Sciatic nerve (tissue), 2 donors: Measurements from ENCODE around the gene GANC. TPM values are rescaled to one million over a fixed set of nuclear protein-coding genes. Genes with fewer than 3 reads are reported as not detected.
"Not testable (repeated sequence)": the region's sequence is repeated elsewhere in the genome, so short reads cannot be mapped to it uniquely, and the experiment has no call there.

Experiments used
- ATAC-seq: fragments of 200-7000 bp; cut with Tn5 transposase; one replicate; pipeline ENCODE4 v1.9.1; 2020; ENCODE audit warnings: mild to moderate bottlenecking, moderate library complexity
- DNase-seq: peaks from one replicate; pipeline ENCODE4 v3.0.0-alpha.2; 2020; ENCODE audit warnings: low spot score
- intact Hi-C: fragments of 100-400 bp; cut with DNase I; formaldehyde crosslinking; loops from one replicate; pipeline ENCODE4 v1.14.2; 2022
- total RNA-seq: library from RNA; stranded (reverse); fragmentation: NEBNext Ultra II Directional; extraction: Animal tissue kit (Norgen Biotek cat#: 25700); gene quantifications from one replicate; pipeline ENCODE4 v1.2.1, GENCODE V29; 2021
- donor health status: DM: no; HTN: no; CAD: no.
- donor health status: DM: no; HTN: no; CAD: no.

GANC gene
- total RNA-seq, 1 donor from 2014 or later, result 57.6 TPM

DNA sequence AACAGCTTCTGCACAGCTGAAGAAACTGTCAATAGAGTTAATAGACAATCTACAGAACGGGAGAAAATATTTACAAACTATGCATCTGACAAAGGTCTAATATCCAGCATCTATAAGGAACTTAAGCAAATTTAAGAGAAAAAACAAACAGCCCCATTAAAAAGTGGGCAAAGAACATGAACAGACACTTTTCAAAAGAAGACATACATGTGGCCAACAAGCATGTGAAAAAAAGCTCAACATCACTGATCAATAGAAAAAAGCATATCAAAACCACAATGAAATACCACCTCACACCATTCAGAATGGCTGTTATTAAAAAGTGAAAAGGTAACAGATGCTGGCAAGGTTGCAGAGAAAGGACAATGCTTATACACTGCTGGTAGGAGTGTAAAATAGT lies 63.6 kb downstream of the GANC start:
- intact Hi-C loops, DNase-seq, ATAC-seq: not testable (repeated sequence)

- DNase-seq, intact Hi-C loops, ATAC-seq: not testable (repeated sequence)
Measured at GRCh38 chr15:42337104-42337503, 64.1 kb downstream of the GANC start.

GRCh38 chr15:42338500-42338899 lies 65.5 kb downstream of the GANC start:
- no peak for DNase-seq
- intact Hi-C loops, result no loop called here
- ATAC-seq, result no peak

DNA sequence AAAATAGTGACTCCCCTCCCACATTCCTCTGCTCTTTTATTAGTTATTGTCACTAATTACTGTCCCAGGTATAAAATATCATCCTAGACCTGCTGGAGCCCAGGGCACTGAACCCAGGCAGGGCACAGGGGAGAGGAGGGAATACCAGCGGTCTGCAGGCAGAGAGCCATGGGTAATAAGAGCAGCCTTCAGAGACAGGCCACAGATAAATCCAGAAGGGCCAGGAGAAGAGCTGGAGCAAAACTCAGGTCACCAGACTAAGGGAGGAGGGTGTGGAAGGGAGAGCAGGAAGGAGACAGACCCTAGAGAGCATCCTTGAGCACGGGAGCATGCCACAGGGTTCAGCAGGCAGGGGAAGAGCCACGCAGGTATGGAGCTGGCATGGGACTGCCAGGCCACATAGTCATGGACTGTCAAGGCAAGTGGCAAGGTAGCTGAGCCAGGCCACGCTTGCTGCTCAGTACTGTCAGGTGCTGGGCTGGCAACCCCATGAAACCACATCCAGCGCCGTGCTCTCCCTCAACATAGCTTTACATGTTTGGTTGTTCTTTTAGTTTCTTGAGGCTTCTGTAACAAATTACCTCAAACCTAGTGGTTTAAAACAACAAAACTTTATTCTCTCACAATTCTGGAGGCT lies 70.7 kb downstream of the GANC start:
- DNase-seq (no peak), ATAC-seq (peak; percentile 14)
- intact Hi-C loops, result no loop called here

GRCh38 chr15:42344763-42345162 lies 71.8 kb downstream of the GANC start:
- ATAC-seq (peak; percentile 96), DNase-seq (no peak)
- intact Hi-C loops, result no loop called here

- intact Hi-C loops, result no loop called here
- ATAC-seq, result no peak
- no peak for DNase-seq
Measured at GRCh38 chr15:42345504-42345903, 72.5 kb downstream of the GANC start.

GRCh38 chr15:42348083-42348482 lies 75.1 kb downstream of the GANC start:
- DNase-seq, result no peak
- no peak for ATAC-seq
- intact Hi-C loops, result no loop called here

- no peak for ATAC-seq
- DNase-seq, result no peak
- intact Hi-C loops, result no loop called here
Measured at GRCh38 chr15:42349186-42349585, 76.2 kb downstream of the GANC start.

GRCh38 chr15:42352401-42352800 lies 79.4 kb downstream of the GANC start:
- ATAC-seq, result no peak
- intact Hi-C loops, result no loop called here

GRCh38 chr15:42353061-42353460 lies 80.1 kb downstream of the GANC start:
- ATAC-seq, result no peak
- DNase-seq, result no peak

More at GRCh38 chr15:42352401-42352800, 79.4 kb downstream of the GANC start:
- DNase-seq, result no peak

GRCh38 chr15:42354824-42355223 lies 81.8 kb downstream of the GANC start:
- DNase-seq (no peak), ATAC-seq (no peak)
- intact Hi-C loops, result no loop called here

More at GRCh38 chr15:42353061-42353460, 80.1 kb downstream of the GANC start:
- intact Hi-C loops, result no loop called here

- intact Hi-C loops, result no loop called here
- DNase-seq (no peak), ATAC-seq (no peak)
Measured at GRCh38 chr15:42355291-42355690, 82.3 kb downstream of the GANC start.

DNA sequence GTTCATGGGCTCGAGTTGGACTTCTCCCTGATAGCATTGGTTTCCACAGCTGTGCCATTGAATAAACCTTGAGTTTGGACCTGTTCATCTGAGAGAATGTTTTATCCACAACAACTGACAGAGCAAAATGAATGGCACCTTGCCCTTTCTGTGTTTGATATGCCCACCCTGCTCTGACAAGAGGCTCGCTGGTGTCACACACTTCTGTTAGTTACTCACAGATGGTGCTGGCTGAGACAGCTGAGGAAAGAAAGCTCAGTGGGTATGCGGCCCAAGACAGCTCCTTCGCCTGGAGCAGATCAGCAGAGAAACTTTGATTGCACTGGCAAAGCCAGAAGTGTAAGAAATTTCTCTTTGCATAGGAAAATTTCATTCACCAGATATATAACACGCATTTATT lies 83.8 kb downstream of the GANC start:
- DNase-seq (no peak), ATAC-seq (no peak)
- intact Hi-C loops, result no loop called here

DNA sequence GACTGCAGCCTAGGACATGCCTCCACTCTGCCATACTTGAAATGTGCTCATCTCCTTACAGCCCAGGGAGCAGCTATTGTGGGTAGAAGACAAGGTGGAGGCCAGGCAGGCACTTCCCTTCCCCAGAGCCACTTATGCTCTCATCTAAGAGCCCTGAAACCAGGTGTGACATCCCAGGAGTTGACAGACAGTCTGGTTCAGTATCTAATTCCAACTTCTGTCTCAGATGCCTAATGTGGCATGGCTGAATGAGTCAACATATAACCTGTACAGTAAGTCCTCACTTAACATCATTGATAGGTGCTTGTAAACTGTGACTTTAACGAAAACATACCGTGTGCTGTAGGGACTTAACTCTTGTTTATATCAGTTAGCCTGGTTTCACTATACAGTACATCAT lies 85.1 kb downstream of the GANC start:
- DNase-seq (no peak), ATAC-seq (no peak)
- intact Hi-C loops, result no loop called here

GRCh38 chr15:42359249-42359648 lies 86.2 kb downstream of the GANC start, which contains the start of gene CAPN3:
Gene CAPN3 (plus strand): TSS chr15:42359501. CDS start chr15:42359806, 305 bp downstream.
- intact Hi-C loops, result no loop called here
- no peak for ATAC-seq
- no peak for DNase-seq

- intact Hi-C loops, result no loop called here
- no peak for ATAC-seq
- no peak for DNase-seq
Measured at GRCh38 chr15:42359985-42360384, 87.0 kb downstream of the GANC start.

DNA sequence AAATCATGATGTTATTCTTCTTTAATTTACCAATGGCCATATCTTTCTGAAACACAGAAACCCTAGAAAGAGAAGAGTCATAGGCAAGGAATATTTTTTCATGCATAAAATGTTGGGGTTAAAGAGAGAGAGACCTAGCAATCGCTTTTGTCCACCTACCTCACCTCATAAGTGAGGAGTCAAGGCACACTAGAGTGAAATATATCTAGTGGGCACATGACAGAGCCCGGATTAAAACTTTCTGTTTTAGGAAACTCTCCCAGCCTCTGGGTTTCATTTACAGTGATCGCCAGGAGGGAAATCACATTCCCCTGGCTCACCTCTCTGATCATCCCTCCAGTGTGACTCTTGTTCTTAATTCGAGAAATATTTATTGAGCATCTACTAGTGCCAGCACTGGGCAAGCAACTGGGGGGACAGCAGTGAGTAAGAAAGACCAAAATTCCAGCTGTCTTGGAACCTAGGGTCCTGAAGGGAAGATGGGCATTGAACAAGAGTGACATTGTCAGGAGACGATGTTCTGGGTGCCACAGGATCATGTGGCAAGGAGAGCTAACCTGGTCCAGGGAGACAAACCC lies 87.6 kb downstream of the GANC start:
- no peak for DNase-seq
- intact Hi-C loops, result no loop called here
- no peak for ATAC-seq

GRCh38 chr15:42363487-42363886 lies 90.5 kb downstream of the GANC start:
- intact Hi-C loops, result no loop called here
- no peak for DNase-seq
- ATAC-seq, result no peak

- intact Hi-C loops, result no loop called here
- ATAC-seq (no peak), DNase-seq (no peak)
Measured at GRCh38 chr15:42363942-42364341, 90.9 kb downstream of the GANC start.

- no peak for DNase-seq
- no peak for ATAC-seq
- intact Hi-C loops, result no loop called here
Measured at GRCh38 chr15:42364529-42364928, 91.5 kb downstream of the GANC start.
